ENCODE data around the gene EVPL. TPM values are rescaled to one million over a fixed set of nuclear protein-coding genes. Genes with fewer than 3 reads are reported as not detected.
A peak's percentile ranks its signal among the peaks of the same experiment; 100 is the strongest.

EVPL gene
- total and polyA plus RNA-seq, 2 of the 13 experiments (the other 11 are each of a cell fraction or from before 2014, with no cell fraction given): 2.1 to 8.2 TPM

DNA sequence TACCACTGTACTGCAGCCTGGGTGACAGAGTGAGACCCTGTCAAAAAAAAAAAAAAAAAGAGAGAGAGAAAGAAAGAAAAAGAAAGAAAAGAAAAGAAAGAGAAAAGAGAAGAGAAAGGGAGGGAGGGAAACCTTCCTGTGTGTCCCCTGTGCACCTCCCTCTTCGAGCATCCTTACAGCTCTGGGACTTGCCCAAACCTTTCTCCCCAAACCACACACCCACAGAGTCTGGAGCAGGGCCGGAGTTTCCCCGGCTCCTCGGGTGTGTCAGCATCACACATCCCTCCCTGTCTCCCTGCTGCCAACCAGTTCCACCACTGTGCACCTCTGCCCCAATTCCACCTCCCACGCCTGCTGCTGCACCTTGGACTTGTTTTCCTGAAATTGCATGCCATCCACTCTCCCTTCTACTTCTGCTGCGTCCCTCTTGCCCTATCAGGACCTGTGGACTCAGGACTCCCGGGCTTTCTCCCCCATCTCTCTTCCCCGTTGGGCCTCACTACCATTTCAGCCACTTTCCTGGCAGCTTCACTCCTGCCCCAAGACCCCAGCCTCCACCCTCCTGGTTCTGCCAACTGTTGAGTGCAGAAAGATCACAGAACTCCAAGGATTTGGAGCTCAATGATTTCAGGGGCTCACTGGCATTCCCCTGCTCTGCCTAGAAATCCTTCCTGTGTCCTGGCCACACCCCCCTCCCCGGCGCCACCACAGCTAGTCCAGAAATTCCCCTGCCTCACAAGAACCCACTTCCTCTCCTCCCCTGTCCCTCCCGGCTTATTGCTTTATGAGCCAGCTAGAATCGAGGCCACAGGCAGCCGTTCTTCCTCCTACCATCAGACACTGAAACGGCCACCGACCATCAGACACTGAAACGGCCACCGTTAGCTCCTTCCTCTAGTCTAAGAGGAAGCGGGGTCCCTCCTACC is 30.2 kb downstream of the EVPL start (continued):
- TF ChIP-seq SALL2 (CRISPR knock-in tag; IDR thresholded peaks at IDR 0.05): peak; percentile 66; the same call in 1 of the 2 replicates
- TF ChIP-seq TARDBP (CRISPR knock-in tag; IDR thresholded peaks at IDR 0.05): peak; percentile 86
- 0 out of 2 replicates have a peak, but pooled peaks have one; percentile 70 for TF ChIP-seq SMYD3 (CRISPR knock-in tag; IDR thresholded peaks at IDR 0.05)
- TF ChIP-seq CEBPB (IDR thresholded peaks at IDR 0.05; ENCODE audit: borderline replicate concordance, low read depth, low read length): peak; percentile 51
- TF ChIP-seq NR2F6 (IDR thresholded peaks at IDR 0.05): peak; percentile 76
- TF ChIP-seq NR2F6 (CRISPR knock-in tag; IDR thresholded peaks at IDR 0.05): peak; percentile 81
- no peak; the same call in 1 of the 2 replicates for TF ChIP-seq ARHGAP35 (CRISPR knock-in tag; IDR thresholded peaks at IDR 0.05; ENCODE audit: borderline replicate concordance)
- peak; percentile 64; the same call in 1 of the 2 replicates for TF ChIP-seq NR2F2 (IDR thresholded peaks at IDR 0.05; ENCODE audit: borderline replicate concordance, low read depth)
- no peak for TF ChIP-seq JUNB (CRISPR knock-in tag; IDR thresholded peaks at IDR 0.05; ENCODE audit: borderline replicate concordance)
- peak; percentile 75 for TF ChIP-seq POLR2AphosphoS5 (IDR thresholded peaks at IDR 0.05; ENCODE audit: low read depth, low read length)
- no peak for TF ChIP-seq ZIK1 (CRISPR knock-in tag; IDR thresholded peaks at IDR 0.05; ENCODE audit: borderline replicate concordance, low read depth)
- no peak; the same call in 1 of the 2 replicates for TF ChIP-seq ZNF770 (CRISPR knock-in tag; IDR thresholded peaks at IDR 0.05)
- no peak for TF ChIP-seq SP140L (CRISPR knock-in tag; IDR thresholded peaks at IDR 0.05; ENCODE audit: borderline replicate concordance)
- peak; percentile 87 for TF ChIP-seq RARA (CRISPR knock-in tag; IDR thresholded peaks at IDR 0.05)
- TF ChIP-seq ZNF660 (CRISPR knock-in tag; IDR thresholded peaks at IDR 0.05; ENCODE audit: borderline replicate concordance, low read depth): no peak; the same call in 1 of the 2 replicates
- TF ChIP-seq RARG (CRISPR knock-in tag; IDR thresholded peaks at IDR 0.05; ENCODE audit: low read depth): no peak
- peak; percentile 92; the same call in 1 of the 2 replicates for TF ChIP-seq ESRRA (CRISPR knock-in tag; IDR thresholded peaks at IDR 0.05; ENCODE audit: low read depth)
- 0 out of 2 replicates have a peak, but pooled peaks have one; percentile 31 for TF ChIP-seq RBAK (CRISPR knock-in tag; IDR thresholded peaks at IDR 0.05)
- TF ChIP-seq IKZF5 (CRISPR knock-in tag; IDR thresholded peaks at IDR 0.05): peak; percentile 92
- peak; percentile 88 for TF ChIP-seq ERF (CRISPR knock-in tag; IDR thresholded peaks at IDR 0.05)
- TF ChIP-seq ZNF383 (CRISPR knock-in tag; IDR thresholded peaks at IDR 0.05; ENCODE audit: borderline replicate concordance): no peak
- no peak for TF ChIP-seq NFATC3 (CRISPR knock-in tag; IDR thresholded peaks at IDR 0.05)
- no peak for TF ChIP-seq ZNF17 (CRISPR knock-in tag; IDR thresholded peaks at IDR 0.05)
- TF ChIP-seq ZNF83 (CRISPR knock-in tag; IDR thresholded peaks at IDR 0.05; ENCODE audit: borderline replicate concordance): no peak
- TF ChIP-seq GATAD1 (CRISPR knock-in tag; IDR thresholded peaks at IDR 0.05): peak; percentile 71; the same call in 1 of the 2 replicates
- TF ChIP-seq AKAP8 (CRISPR knock-in tag; IDR thresholded peaks at IDR 0.05): no peak; the same call in 1 of the 2 replicates
- TF ChIP-seq HMG20B (CRISPR knock-in tag; conservative IDR thresholded peaks at IDR 0.05): no peak
- TF ChIP-seq GTF3A (CRISPR knock-in tag; conservative IDR thresholded peaks at IDR 0.05): no peak

Measured in HepG2 (cell line).